Parathyroid adenoma (tissue), 2 donors: Measurements from ENCODE around the gene SURF1.

Source experiments
- H2AFZ ChIP-seq: fragments of 300-600 bp; sonication (generic); one replicate; pipeline ENCODE4 v1.7.0; 2017; ENCODE audit warnings: antibody characterized with exemption, mild to moderate bottlenecking
- H3K27ac ChIP-seq: fragments of 300-600 bp; sonication (generic); one replicate; pipeline ENCODE4 v1.7.0; 2017
- H3K27me3 ChIP-seq: fragments of 300-600 bp; sonication (generic); one replicate; pipeline ENCODE4 v1.7.0; 2017; ENCODE audit warnings: low read length; ENCODE audit not compliant: control insufficient read depth, insufficient read depth
- H3K36me3 ChIP-seq: fragments of 300-600 bp; sonication (generic); one replicate; pipeline ENCODE4 v1.7.0; 2017; ENCODE audit warnings: low read length; ENCODE audit not compliant: control insufficient read depth, insufficient read depth
- H3K4me1 ChIP-seq: fragments of 300-600 bp; sonication (generic); one replicate; pipeline ENCODE4 v1.7.0; 2017; ENCODE audit warnings: control low read depth
- H3K4me2 ChIP-seq: fragments of 300-600 bp; sonication (generic); one replicate; pipeline ENCODE4 v1.7.0; 2017; ENCODE audit warnings: low read length
- H3K4me3 ChIP-seq: fragments of 300-600 bp; sonication (generic); one replicate; pipeline ENCODE4 v1.7.0; 2017; ENCODE audit warnings: low read depth, low read length
- H3K79me2 ChIP-seq: fragments of 300-600 bp; sonication (generic); one replicate; pipeline ENCODE4 v1.7.0; 2017; ENCODE audit warnings: control low read depth
- H3K9ac ChIP-seq: fragments of 300-600 bp; sonication (generic); one replicate; pipeline ENCODE4 v1.7.0; 2017; ENCODE audit warnings: mild to moderate bottlenecking
- H3K9me3 ChIP-seq: fragments of 300-600 bp; sonication (generic); one replicate; pipeline ENCODE4 v1.7.0; 2017; ENCODE audit warnings: low read length; ENCODE audit not compliant: control insufficient read depth
- TF ChIP-seq, protein P1 (sequence below): fragments of 300-600 bp; sonication (generic); IDR thresholded peaks from one replicate; pipeline ENCODE4 v1.7.0; 2017; ENCODE audit warnings: antibody characterized with exemption, mild to moderate bottlenecking
- donor health status: primary hyperparathyroidism.

The SURF1 gene

DNA sequence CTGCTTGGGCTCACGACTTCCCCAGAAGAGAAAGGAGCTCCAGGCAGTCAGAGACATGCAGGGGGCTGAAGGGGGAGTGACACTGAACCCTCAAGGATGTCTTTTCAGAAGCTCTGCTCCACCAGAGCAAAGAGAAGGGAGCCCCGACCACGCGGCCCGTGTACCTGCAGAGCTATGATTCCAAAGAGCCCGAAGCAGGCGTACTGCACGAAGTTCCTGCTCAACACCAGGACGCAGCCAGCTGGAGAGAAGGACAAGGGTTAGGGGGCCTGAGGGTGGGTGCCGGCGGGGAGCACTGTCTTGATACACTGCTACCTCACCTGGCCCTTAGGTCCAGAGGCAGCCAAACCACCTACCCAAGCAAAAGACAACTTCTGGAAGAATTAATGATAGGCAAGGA lies 10.1 kb upstream of the SURF1 start:
- peaks cover 17% of the 10 kb centered on the region for H3K4me1 ChIP-seq
- no peak overlapping the region for H3K27ac ChIP-seq
- H3K9ac ChIP-seq = no peak overlapping the region
- H3K4me3 ChIP-seq = no peak overlapping the region
- H3K4me2 ChIP-seq = no peak overlapping the region
- TF ChIP-seq, protein P1, sequence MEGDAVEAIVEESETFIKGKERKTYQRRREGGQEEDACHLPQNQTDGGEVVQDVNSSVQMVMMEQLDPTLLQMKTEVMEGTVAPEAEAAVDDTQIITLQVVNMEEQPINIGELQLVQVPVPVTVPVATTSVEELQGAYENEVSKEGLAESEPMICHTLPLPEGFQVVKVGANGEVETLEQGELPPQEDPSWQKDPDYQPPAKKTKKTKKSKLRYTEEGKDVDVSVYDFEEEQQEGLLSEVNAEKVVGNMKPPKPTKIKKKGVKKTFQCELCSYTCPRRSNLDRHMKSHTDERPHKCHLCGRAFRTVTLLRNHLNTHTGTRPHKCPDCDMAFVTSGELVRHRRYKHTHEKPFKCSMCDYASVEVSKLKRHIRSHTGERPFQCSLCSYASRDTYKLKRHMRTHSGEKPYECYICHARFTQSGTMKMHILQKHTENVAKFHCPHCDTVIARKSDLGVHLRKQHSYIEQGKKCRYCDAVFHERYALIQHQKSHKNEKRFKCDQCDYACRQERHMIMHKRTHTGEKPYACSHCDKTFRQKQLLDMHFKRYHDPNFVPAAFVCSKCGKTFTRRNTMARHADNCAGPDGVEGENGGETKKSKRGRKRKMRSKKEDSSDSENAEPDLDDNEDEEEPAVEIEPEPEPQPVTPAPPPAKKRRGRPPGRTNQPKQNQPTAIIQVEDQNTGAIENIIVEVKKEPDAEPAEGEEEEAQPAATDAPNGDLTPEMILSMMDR = no peak
- H3K79me2 ChIP-seq = peaks cover 22% of the 10 kb centered on the region
- no peaks in the 10 kb centered on the region for H3K27me3 ChIP-seq
- no peaks in the 10 kb centered on the region for H3K9me3 ChIP-seq
- no peak overlapping the region for H2AFZ ChIP-seq
- H3K36me3 ChIP-seq = no peaks in the 10 kb centered on the region

DNA sequence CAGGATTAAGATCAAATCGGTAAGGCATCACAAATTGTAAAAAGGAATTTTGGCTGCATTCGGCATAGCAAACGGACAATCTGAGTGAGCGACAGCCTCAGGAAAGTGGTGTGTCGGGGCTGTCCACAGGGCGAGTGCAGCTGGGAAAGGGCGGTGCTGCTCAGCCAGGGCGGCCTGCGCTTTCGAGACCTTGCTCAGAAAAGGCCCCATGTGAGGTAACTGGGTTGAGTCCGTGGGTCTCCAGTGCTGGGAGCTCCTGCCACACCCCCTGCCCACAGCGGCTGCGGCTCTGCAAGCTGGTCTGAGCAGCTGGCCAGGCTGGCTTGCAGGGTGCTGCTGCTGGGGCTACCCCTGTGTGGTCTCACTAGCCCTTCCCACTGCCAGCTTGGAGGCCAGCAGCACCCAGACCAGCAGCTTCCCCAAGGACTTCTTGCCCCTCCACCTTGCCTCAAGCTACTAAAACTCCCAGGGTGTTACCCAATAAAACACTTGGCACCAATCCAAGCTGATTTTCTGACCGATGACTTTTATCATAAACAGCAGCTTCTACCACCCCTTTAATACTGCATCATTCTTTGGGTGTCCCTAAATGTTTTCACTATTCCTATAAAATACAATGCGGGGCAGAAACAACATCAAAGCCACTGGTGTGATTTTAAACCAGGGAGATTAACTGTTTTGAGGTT lies 6.2 kb upstream of the SURF1 start:
- Histone ChIP-seq H3K27me3 (no peaks in the 10 kb centered on the region), H3K4me1 (peaks cover 4% of the 10 kb centered on the region), H2AFZ (no peak overlapping the region), H3K36me3 (no peaks in the 10 kb centered on the region), H3K4me3 (no peak overlapping the region), H3K4me2 (no peak overlapping the region), H3K9ac (no peak overlapping the region), H3K9me3 (no peaks in the 10 kb centered on the region), H3K79me2 (peaks cover 5% of the 10 kb centered on the region), H3K27ac (no peak overlapping the region)
- TF ChIP-seq, protein P1 = no peak

DNA sequence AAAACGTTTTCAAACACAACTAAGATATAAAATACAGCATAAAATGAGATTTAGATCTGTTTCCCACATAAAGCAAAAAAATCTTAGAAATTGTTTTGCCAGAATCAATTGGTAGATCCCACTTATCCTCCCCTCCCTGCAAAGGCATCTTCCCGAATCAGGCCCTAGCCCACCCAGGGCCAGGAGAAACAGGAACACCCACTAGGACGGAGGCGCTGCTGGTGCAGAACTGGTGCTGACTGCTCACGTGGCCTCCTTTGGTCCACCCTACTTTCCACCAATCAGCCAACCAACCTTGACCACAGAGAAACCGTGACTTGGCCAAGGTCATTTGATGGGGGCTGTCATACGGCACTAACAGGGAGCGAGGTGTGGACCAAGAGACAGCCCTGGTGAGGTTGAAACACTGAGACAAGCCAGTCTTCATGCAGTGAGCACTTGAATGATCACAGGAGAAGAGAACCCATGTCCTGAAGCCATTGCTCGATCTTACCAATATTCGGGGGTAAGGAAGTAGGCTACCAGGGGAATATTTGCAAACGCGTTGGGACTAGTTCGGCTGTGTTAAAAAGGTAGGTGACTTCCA lies 5.3 kb upstream of the SURF1 start:
- Histone ChIP-seq H3K9ac (no peak overlapping the region), H3K79me2 (peaks cover 2% of the 10 kb centered on the region), H3K4me2 (no peak overlapping the region), H3K27me3 (no peaks in the 10 kb centered on the region), H2AFZ (no peak overlapping the region), H3K27ac (no peak overlapping the region), H3K9me3 (no peaks in the 10 kb centered on the region), H3K4me3 (no peak overlapping the region), H3K36me3 (no peaks in the 10 kb centered on the region), H3K4me1 (peaks cover 3% of the 10 kb centered on the region)
- TF ChIP-seq, protein P1 = no peak

DNA sequence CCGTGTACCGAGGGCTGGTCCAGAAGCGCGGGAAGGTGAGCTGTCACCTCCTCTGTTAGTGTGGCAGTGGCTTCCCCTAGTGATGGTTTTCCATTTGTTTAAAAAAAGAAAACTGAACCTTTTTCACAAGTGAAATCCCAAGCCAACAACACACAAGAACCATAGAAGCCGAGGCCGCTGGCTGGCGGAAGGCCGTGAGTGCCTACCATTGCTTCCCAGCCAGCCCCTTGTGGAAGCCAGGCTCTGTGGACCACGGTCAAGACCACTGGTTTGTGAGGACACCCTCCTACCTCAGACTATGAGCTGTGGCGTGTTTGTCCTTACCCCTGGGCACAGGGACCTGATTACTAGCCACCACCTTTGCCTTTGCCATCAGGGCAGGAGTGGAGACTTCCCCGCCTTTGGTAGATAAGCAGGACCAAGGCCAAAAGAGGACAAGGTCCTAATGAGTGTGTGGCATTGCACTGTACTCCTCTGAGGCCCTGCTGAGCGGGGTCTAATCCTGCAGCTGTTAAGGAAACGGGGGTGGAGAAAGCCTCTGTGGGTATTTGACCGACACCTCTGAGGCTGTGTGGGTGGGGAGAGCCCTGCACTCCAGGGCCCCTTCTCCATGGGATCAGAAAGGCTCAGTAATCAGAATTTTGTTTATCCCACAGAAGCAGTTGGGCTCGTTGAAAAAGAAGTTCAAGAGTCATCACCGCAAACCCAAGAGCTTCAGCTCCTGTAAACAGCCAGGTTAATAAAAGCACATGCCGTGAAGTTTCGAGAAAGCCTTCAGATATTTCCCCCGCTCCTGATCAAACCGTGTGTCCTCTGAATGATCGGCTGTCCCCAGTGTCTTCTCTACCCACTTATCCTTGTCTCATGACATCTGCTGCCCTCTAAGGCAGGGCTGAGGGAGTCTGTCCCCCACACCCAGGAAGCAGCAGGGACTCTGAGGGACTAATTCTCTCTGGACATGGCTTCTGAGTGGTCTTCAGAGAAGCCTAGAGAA lies 4.4 kb upstream of the SURF1 start:
- Histone ChIP-seq H3K9ac (no peak overlapping the region), H3K27me3 (no peaks in the 10 kb centered on the region), H3K9me3 (no peaks in the 10 kb centered on the region), H3K4me3 (no peak overlapping the region), H2AFZ (no peak overlapping the region), H3K4me1 (peaks cover 3% of the 10 kb centered on the region), H3K79me2 (no peaks in the 10 kb centered on the region), H3K4me2 (no peak overlapping the region), H3K27ac (no peak overlapping the region), H3K36me3 (no peaks in the 10 kb centered on the region)
- TF ChIP-seq, protein P1 = no peak
